ENCODE measurements around the gene RAB32. TPM values are rescaled to one million over a fixed set of nuclear protein-coding genes. Genes with fewer than 3 reads are reported as not detected.

Gene RAB32
- polyA plus RNA-seq, 1 of the 3 experiments (the other 2 are of a cell fraction) = 36.9 TPM

DNA sequence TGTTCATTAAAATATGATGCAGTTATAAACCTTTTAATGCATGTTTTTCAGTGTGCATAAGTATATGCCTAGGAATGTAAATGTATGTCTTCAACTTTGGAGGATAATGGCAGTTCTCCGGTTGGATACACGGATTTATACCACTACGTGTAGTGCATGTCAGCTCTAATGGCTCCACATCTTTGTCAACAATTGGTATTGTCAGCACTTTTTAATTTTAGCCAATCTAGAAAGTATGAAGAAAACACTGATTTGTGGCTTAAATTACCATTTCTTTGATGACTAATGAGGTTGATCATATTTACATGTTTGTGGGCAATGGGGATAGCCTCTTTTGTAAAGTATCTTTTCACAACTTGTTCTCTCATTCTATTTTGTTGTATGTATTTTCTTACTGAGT lies 10.9 kb upstream of the RAB32 start:
- no peak for TF ChIP-seq TCF12 (IDR thresholded peaks at IDR 0.05)
- no peak overlapping the region for H3K4me2 ChIP-seq
- ChIA-PET CTCF (interaction anchor here (1.8 kb wide), 1 partner anchor 16 kb away, joined by 4 read pairs; no protein-coding TSS in a partner anchor), POLR2A (no interaction called here)
- no peaks in the 10 kb centered on the region for H4K20me1 ChIP-seq (ENCODE audit: insufficient read depth)
- H3K4me3 ChIP-seq (ENCODE audit: low read depth in 2 of 2, low read length in 1 of 2) = no peak overlapping the region
- no peaks in the 10 kb centered on the region for H3K36me3 ChIP-seq (replicated peaks in 1 of 2; ENCODE audit: control insufficient read depth in 1 of 2, insufficient read depth in 2 of 2, low read length in 1 of 2)
- H3K4me1 ChIP-seq (ENCODE audit: control insufficient read depth in 1 of 2, insufficient read depth in 2 of 2, low read depth in 1 of 2, low read length in 1 of 2) = no peaks in the 10 kb centered on the region
- no peak overlapping the region for H3K27ac ChIP-seq (ENCODE audit: low read depth in 2 of 2, low read length in 1 of 2)
- no peaks in the 10 kb centered on the region for H3K9me3 ChIP-seq
- no peaks in the 10 kb centered on the region for H3F3A ChIP-seq (replicated peaks; ENCODE audit: insufficient read depth)
- H3K9ac ChIP-seq = no peak overlapping the region
- WGBS (ENCODE audit: low lambda C conversion rate) = 88% methylated on average over 3 of the region's 3 CpGs
- no peak for DNase-seq
- H3K9me2 ChIP-seq = no peaks in the 10 kb centered on the region
- no peak overlapping the region for H2AFZ ChIP-seq (ENCODE audit: low read depth)
- no peaks in the 10 kb centered on the region for H3K79me2 ChIP-seq (ENCODE audit: insufficient read depth)
- H3K27me3 ChIP-seq (ENCODE audit: insufficient read depth) = no peaks in the 10 kb centered on the region

DNA sequence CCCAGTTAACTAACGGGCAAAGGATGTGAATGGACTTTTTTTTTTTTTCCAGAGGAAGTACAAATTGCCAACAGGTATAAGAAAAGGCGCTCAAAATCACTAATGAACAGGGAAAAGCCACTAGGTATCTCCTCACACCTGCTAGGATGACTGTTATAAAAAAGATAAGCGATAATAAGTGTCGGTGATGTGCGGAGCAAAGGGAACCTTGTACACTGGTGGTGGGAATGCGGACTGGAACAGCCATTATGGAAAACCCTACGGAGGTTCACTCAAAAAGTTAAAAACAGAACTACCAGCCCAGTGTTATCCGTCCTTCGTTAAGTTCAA lies 787 bp upstream of the RAB32 start:
- H3K79me2 ChIP-seq (ENCODE audit: insufficient read depth) = peaks cover 37% of the 10 kb centered on the region
- H2AFZ ChIP-seq (ENCODE audit: low read depth) = peak overlapping the region; percentile 89; the same call in 1 of the 2 replicates
- H3F3A ChIP-seq (replicated peaks; ENCODE audit: insufficient read depth) = peaks cover 14% of the 10 kb centered on the region
- peak overlapping the region; percentile 61; the same call in 1 of the 2 replicates for H3K9ac ChIP-seq
- no peaks in the 10 kb centered on the region for H3K9me2 ChIP-seq
- no peaks in the 10 kb centered on the region for H4K20me1 ChIP-seq (ENCODE audit: insufficient read depth)
- H3K4me1 ChIP-seq (ENCODE audit: control insufficient read depth in 1 of 2, insufficient read depth in 2 of 2, low read depth in 1 of 2, low read length in 1 of 2) = peaks cover 5 to 16% of the 10 kb centered on the region in 2 experiments; a peak in 3 of 4 replicates
- peak overlapping the region; percentile 67; the same call in 1 of the 2 replicates for H3K4me2 ChIP-seq
- no peaks in the 10 kb centered on the region for H3K27me3 ChIP-seq (ENCODE audit: insufficient read depth)
- ChIA-PET CTCF (interaction anchor here (0.6 to 2.6 kb wide), 4 partner anchors 108 to 167 kb away, joined by 3 to 13 read pairs (median 6); no protein-coding TSS in a partner anchor), POLR2A (no interaction called here)
- 96% methylated on average over 9 of the region's 9 CpGs for WGBS (ENCODE audit: low lambda C conversion rate)
- H3K27ac ChIP-seq (ENCODE audit: low read depth in 2 of 2, low read length in 1 of 2) = peak overlapping the region; percentile 41 to 89; a peak in 3 of 4 replicates
- no peaks in the 10 kb centered on the region for H3K36me3 ChIP-seq (replicated peaks in 1 of 2; ENCODE audit: control insufficient read depth in 1 of 2, insufficient read depth in 2 of 2, low read length in 1 of 2)
- no peak for DNase-seq
- H3K4me3 ChIP-seq (ENCODE audit: low read depth in 2 of 2, low read length in 1 of 2) = peak overlapping the region; percentile 81 to 88; a peak in 3 of 4 replicates
- no peaks in the 10 kb centered on the region for H3K9me3 ChIP-seq
- TF ChIP-seq GATA2 (CRISPR knock-in tag; IDR thresholded peaks at IDR 0.05) (no peak), RFX5 (IDR thresholded peaks at IDR 0.05; ENCODE audit: low read length) (no peak), CHD2 (IDR thresholded peaks at IDR 0.05; ENCODE audit: low read length, partially characterized antibody) (no peak), RCOR1 (IDR thresholded peaks at IDR 0.05; ENCODE audit: low read length) (no peak), JUND (IDR thresholded peaks at IDR 0.05) (no peak), EP300 (IDR thresholded peaks at IDR 0.05; ENCODE audit: borderline replicate concordance in 1 of 2, low read depth in 1 of 2, low read length in 1 of 2) (no peak), MXI1 (IDR thresholded peaks at IDR 0.05; ENCODE audit: low read depth, low read length) (no peak), FOSL2 (IDR thresholded peaks at IDR 0.05; ENCODE audit: borderline replicate concordance, low read depth) (no peak), ELF1 (IDR thresholded peaks at IDR 0.05) (no peak), RXRA (IDR thresholded peaks at IDR 0.05; ENCODE audit: borderline replicate concordance, low read depth) (no peak), POLR2AphosphoS5 (IDR thresholded peaks at IDR 0.05; ENCODE audit: low read depth, low read length) (no peak), TEAD4 (IDR thresholded peaks at IDR 0.05; ENCODE audit: borderline replicate concordance, insufficient read depth) (no peak)
- TF ChIP-seq, protein P1, sequence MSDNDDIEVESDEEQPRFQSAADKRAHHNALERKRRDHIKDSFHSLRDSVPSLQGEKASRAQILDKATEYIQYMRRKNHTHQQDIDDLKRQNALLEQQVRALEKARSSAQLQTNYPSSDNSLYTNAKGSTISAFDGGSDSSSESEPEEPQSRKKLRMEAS (IDR thresholded peaks at IDR 0.05; ENCODE audit: low read depth) = no peak
- TF ChIP-seq, protein P2, sequence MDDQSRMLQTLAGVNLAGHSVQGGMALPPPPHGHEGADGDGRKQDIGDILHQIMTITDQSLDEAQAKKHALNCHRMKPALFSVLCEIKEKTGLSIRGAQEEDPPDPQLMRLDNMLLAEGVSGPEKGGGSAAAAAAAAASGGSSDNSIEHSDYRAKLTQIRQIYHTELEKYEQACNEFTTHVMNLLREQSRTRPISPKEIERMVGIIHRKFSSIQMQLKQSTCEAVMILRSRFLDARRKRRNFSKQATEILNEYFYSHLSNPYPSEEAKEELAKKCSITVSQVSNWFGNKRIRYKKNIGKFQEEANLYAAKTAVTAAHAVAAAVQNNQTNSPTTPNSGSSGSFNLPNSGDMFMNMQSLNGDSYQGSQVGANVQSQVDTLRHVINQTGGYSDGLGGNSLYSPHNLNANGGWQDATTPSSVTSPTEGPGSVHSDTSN (IDR thresholded peaks at IDR 0.05) = no peak
- TF ChIP-seq, protein P3, sequence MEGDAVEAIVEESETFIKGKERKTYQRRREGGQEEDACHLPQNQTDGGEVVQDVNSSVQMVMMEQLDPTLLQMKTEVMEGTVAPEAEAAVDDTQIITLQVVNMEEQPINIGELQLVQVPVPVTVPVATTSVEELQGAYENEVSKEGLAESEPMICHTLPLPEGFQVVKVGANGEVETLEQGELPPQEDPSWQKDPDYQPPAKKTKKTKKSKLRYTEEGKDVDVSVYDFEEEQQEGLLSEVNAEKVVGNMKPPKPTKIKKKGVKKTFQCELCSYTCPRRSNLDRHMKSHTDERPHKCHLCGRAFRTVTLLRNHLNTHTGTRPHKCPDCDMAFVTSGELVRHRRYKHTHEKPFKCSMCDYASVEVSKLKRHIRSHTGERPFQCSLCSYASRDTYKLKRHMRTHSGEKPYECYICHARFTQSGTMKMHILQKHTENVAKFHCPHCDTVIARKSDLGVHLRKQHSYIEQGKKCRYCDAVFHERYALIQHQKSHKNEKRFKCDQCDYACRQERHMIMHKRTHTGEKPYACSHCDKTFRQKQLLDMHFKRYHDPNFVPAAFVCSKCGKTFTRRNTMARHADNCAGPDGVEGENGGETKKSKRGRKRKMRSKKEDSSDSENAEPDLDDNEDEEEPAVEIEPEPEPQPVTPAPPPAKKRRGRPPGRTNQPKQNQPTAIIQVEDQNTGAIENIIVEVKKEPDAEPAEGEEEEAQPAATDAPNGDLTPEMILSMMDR (IDR thresholded peaks at IDR 0.05) = no peak
- TF ChIP-seq, protein P4, sequence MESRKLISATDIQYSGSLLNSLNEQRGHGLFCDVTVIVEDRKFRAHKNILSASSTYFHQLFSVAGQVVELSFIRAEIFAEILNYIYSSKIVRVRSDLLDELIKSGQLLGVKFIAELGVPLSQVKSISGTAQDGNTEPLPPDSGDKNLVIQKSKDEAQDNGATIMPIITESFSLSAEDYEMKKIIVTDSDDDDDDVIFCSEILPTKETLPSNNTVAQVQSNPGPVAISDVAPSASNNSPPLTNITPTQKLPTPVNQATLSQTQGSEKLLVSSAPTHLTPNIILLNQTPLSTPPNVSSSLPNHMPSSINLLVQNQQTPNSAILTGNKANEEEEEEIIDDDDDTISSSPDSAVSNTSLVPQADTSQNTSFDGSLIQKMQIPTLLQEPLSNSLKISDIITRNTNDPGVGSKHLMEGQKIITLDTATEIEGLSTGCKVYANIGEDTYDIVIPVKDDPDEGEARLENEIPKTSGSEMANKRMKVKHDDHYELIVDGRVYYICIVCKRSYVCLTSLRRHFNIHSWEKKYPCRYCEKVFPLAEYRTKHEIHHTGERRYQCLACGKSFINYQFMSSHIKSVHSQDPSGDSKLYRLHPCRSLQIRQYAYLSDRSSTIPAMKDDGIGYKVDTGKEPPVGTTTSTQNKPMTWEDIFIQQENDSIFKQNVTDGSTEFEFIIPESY (IDR thresholded peaks at IDR 0.05; ENCODE audit: borderline replicate concordance, low read depth) = no peak
- TF ChIP-seq, protein P5, sequence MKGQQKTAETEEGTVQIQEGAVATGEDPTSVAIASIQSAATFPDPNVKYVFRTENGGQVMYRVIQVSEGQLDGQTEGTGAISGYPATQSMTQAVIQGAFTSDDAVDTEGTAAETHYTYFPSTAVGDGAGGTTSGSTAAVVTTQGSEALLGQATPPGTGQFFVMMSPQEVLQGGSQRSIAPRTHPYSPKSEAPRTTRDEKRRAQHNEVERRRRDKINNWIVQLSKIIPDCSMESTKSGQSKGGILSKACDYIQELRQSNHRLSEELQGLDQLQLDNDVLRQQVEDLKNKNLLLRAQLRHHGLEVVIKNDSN (IDR thresholded peaks at IDR 0.05; ENCODE audit: borderline replicate concordance, low read depth) = no peak
- TF ChIP-seq, protein P6, sequence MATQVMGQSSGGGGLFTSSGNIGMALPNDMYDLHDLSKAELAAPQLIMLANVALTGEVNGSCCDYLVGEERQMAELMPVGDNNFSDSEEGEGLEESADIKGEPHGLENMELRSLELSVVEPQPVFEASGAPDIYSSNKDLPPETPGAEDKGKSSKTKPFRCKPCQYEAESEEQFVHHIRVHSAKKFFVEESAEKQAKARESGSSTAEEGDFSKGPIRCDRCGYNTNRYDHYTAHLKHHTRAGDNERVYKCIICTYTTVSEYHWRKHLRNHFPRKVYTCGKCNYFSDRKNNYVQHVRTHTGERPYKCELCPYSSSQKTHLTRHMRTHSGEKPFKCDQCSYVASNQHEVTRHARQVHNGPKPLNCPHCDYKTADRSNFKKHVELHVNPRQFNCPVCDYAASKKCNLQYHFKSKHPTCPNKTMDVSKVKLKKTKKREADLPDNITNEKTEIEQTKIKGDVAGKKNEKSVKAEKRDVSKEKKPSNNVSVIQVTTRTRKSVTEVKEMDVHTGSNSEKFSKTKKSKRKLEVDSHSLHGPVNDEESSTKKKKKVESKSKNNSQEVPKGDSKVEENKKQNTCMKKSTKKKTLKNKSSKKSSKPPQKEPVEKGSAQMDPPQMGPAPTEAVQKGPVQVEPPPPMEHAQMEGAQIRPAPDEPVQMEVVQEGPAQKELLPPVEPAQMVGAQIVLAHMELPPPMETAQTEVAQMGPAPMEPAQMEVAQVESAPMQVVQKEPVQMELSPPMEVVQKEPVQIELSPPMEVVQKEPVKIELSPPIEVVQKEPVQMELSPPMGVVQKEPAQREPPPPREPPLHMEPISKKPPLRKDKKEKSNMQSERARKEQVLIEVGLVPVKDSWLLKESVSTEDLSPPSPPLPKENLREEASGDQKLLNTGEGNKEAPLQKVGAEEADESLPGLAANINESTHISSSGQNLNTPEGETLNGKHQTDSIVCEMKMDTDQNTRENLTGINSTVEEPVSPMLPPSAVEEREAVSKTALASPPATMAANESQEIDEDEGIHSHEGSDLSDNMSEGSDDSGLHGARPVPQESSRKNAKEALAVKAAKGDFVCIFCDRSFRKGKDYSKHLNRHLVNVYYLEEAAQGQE (IDR thresholded peaks at IDR 0.05; ENCODE audit: low read depth, low read length) = no peak
